Immature natural killer cell (primary cell): Measurements from ENCODE around the gene PON2. TPM values are rescaled to one million over a fixed set of nuclear protein-coding genes. Genes with fewer than 3 reads are reported as not detected.
A peak's percentile ranks its signal among the peaks of the same experiment; 100 is the strongest.

ENCODE experiments used
- DNase-seq, 3 donors: peaks; one replicate each; pipeline ENCODE4 v3.0.0; 2022; ENCODE audit warnings: mixed read lengths in 1 of 3
- H3K27ac Mint-ChIP-seq, 6 donors: one replicate each; pipeline ENCODE4 v1.8.0; 2020; ENCODE audit warnings: mixed read lengths in 6 of 6, mild to moderate bottlenecking in 5 of 6, inconsistent platforms in 4 of 6, moderate library complexity in 3 of 6
- H3K27me3 Mint-ChIP-seq, 3 donors: one replicate each; pipeline ENCODE4 v1.8.0; 2020 to 2021; ENCODE audit warnings: low read depth in 3 of 3, mild to moderate bottlenecking in 3 of 3, mixed read lengths in 3 of 3, moderate library complexity in 3 of 3, inconsistent platforms in 1 of 3
- H3K36me3 Mint-ChIP-seq, 3 donors: one replicate each; pipeline ENCODE4 v1.8.0; 2020; ENCODE audit warnings: mixed read lengths in 3 of 3, inconsistent platforms in 2 of 3, mild to moderate bottlenecking in 2 of 3
- H3K4me1 Mint-ChIP-seq, 2 donors: one replicate each; pipeline ENCODE4 v1.8.0; 2020; ENCODE audit warnings: inconsistent platforms in 2 of 2, mild to moderate bottlenecking in 2 of 2, mixed read lengths in 2 of 2, moderate library complexity in 1 of 2
- H3K4me3 Mint-ChIP-seq, 5 donors: one replicate each; pipeline ENCODE4 v1.8.0; 2020; ENCODE audit warnings: mild to moderate bottlenecking in 5 of 5, mixed read lengths in 5 of 5, inconsistent platforms in 3 of 5, moderate library complexity in 3 of 5
- H3K9me3 Mint-ChIP-seq, 6 donors: one replicate each; pipeline ENCODE4 v1.8.0; 2020; ENCODE audit warnings: mild to moderate bottlenecking in 6 of 6, mixed read lengths in 6 of 6, inconsistent platforms in 4 of 6, moderate library complexity in 3 of 6
- polyA plus RNA-seq, 3 donors: library from polyadenylated mRNA; unstranded; fragments of 300-500 nt; fragmentation: Illumina TruSeq; gene quantifications; one replicate each; pipeline ENCODE4 v1.2.3, GENCODE V29; 2021

PON2 gene
- polyA plus RNA-seq, result 10 to 100 TPM; 11.5 to 32.3 (median 19.1) TPM

DNA sequence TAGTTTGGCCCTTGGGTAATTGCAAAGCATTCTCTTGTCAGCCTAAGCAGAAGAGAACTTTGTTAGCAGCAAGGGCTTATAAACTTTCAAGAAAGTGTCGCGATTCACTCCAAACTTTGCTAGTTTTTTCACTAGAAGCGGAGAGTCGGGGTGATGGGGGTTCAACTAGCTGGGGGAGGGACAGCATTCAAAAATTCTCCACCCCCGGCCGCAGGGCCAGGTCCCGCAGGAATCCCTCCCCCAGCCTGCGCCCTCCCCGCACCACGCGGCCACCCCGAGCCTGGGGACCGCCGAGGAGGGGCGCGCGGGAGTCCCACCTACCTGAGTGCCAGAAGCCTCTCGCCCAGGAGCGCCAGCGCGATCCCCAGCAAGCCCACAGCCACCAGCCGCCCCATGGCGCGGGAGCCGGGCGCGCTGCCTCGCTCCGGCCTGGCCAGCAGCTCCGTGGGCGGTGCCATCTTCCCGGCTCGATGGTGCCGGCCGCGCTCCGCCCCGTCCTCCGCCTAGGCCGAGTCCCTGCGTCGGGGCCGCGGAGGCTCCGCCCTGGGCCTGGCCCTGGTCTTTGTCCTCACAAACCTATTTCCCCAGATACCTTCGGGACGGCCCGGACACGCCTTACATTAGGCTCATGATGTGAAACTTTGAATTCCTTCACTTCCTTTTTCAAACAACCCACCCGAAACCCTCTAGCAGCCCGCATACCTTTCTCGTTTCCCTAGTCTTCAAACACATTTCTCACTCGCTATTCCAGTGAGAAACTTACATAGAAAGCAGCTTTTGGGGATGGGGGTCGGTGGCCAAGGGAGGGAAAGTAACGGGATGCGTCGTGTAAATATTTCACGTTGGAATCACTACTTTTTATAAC is at the start of gene PON2:
TSS of gene PON2 (minus strand) at position 472 of the 865 bp plus-strand sequence. CDS start at position 395, 77 bp downstream.
- Mint-ChIP-seq H3K27me3 (peaks cover 0 to 5% (median 1%) of the 10 kb centered on the region in 3 donors), H3K4me3 (peak within 1 kb of the TSS; percentile 88 to 95 (median 90)), H3K27ac (peak within 1 kb of the TSS; percentile 80 to 93 (median 86)), H3K36me3 (peaks cover 0 to 4% (median 0%) of the 10 kb centered on the region in 3 donors), H3K9me3 (no peaks in the 10 kb centered on the region), H3K4me1 (peaks cover 19 to 28% of the 10 kb centered on the region in 2 donors)
- DNase-seq, result peak; percentile 60 to 64 (median 61)

GRCh38 chr7:95482424-95482823 is 47.6 kb upstream of the PON2 start:
- peaks cover 0 to 4% (median 0%) of the 10 kb centered on the region in 3 donors for H3K27me3 Mint-ChIP-seq
- H3K4me1 Mint-ChIP-seq, result peaks cover 0 to 1% of the 10 kb centered on the region in 2 donors
- H3K4me3 Mint-ChIP-seq, result no peak overlapping the region
- no peak for DNase-seq
- no peak overlapping the region for H3K27ac Mint-ChIP-seq
- H3K9me3 Mint-ChIP-seq, result no peaks in the 10 kb centered on the region
- no peaks in the 10 kb centered on the region for H3K36me3 Mint-ChIP-seq

DNA sequence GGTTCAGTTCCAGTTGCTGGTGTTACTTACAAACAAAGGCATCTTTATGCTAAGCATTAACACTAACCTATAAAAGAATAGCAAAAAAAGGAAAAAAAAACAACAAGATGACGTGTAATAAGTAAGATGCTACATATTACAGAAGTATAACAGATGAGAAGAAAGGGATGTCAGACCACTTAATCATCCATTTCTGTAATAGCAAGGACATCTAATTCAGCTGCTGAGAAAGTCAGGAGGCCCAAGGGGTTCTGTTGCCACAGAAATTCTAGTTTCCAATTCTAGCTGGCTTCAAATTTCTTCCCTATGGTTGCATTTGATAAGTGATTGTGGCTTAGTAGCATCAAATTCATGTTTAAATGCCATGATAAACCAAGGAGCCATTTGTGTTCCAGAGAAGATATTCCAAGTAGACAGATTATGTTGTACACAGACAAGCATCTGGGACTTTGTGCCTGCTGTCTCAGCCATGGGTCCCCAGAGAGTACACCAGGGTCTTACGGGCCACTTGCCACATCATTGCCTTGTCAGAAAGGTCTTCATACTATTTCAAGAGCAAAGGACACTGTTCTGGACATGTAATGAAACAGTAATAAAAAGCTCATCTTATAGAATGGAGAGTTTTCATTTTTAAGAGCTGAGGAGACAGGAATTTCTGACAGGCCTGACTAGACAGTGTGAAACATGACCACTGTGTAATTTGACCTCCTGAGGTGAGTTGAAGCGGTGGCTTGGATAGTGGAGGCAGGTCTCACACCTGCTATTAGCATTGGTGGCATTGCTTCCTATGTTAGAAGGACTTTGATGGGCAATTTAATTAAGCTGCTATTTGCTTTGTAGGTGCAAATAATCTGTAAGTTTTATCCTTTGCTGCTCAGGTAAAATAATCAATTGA is 46.7 kb upstream of the PON2 start:
- H3K9me3 Mint-ChIP-seq, result no peaks in the 10 kb centered on the region
- no peaks in the 10 kb centered on the region for H3K36me3 Mint-ChIP-seq
- peaks cover 5 to 10% of the 10 kb centered on the region in 2 donors for H3K4me1 Mint-ChIP-seq
- no peak overlapping the region for H3K27ac Mint-ChIP-seq
- peaks cover 0 to 4% (median 0%) of the 10 kb centered on the region in 3 donors for H3K27me3 Mint-ChIP-seq
- DNase-seq, result no peak
- no peak overlapping the region for H3K4me3 Mint-ChIP-seq

DNA sequence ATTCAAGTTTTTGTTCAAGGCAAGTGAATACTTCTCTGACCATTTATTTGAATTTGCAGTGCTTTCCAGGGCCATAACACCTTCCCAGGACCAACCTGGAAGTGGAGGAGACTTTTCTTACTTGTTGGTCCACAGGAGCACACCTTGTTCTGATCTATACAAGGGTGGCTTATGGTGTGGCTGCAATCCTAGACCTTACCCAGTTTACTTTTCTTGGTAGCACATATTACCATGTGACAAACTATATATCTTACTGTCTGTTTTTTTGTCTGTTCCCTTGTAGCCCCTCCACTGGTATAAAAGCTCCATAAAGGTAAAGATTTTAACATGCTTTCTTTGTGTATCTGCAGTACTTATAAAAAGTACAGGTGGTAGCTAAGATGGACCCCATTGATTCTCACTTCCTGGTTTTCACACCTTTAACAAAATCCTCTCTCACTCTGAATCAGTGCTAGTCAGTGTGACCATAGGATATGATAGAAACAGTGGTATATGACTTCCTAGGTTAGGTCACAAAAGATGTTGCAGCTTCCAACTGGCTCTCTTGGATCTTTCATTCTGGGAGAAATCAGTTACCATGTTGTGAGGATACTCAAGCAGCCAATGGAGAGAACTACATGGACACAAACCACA is 45.3 kb upstream of the PON2 start:
- Mint-ChIP-seq H3K4me1 (peaks cover 8 to 18% of the 10 kb centered on the region in 2 donors), H3K27me3 (peaks cover 0 to 2% (median 0%) of the 10 kb centered on the region in 3 donors), H3K9me3 (no peaks in the 10 kb centered on the region), H3K4me3 (no peak overlapping the region), H3K27ac (no peak overlapping the region), H3K36me3 (no peaks in the 10 kb centered on the region)
- DNase-seq, result no peak

DNA sequence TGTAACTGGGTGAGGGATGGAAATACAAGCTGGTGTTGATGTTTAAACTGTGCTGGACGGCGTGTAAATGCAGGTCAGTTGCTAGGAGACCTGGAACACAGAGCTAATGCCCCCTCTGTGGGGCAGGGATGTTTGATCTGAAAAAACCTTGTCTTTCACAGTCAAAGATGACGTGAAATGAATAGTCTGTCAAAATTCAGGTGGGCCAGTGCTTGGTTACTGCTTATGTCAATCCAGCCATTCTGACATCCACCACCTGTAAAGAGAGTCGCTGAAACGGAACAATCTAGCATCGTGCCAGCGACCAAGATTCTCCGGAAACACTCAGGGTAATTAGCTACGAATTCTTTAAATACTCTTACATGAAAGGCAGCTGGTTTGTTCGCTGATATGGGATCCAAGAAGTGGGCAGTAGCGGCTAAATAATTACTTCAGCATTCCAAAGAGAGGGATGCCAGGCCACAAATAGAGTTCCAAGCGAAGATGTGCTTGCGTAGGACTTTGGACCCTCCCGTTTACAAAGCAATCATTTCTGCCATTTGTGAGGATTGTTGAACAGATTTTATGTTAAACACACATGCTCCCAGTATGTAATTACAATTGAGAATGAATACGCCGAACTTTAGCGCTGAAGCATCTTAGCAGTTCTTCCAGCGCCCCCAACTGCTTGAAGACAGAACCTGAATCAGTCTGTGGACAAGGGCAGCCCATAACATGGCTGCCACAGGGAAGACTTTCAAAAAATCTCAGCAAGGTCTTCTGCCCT is 43.6 kb upstream of the PON2 start:
- H3K4me1 Mint-ChIP-seq, result peaks cover 8 to 18% of the 10 kb centered on the region in 2 donors
- H3K27ac Mint-ChIP-seq, result no peak overlapping the region
- no peak for DNase-seq
- no peaks in the 10 kb centered on the region for H3K36me3 Mint-ChIP-seq
- peaks cover 0 to 2% (median 0%) of the 10 kb centered on the region in 3 donors for H3K27me3 Mint-ChIP-seq
- H3K4me3 Mint-ChIP-seq, result no peak overlapping the region
- no peaks in the 10 kb centered on the region for H3K9me3 Mint-ChIP-seq

DNA sequence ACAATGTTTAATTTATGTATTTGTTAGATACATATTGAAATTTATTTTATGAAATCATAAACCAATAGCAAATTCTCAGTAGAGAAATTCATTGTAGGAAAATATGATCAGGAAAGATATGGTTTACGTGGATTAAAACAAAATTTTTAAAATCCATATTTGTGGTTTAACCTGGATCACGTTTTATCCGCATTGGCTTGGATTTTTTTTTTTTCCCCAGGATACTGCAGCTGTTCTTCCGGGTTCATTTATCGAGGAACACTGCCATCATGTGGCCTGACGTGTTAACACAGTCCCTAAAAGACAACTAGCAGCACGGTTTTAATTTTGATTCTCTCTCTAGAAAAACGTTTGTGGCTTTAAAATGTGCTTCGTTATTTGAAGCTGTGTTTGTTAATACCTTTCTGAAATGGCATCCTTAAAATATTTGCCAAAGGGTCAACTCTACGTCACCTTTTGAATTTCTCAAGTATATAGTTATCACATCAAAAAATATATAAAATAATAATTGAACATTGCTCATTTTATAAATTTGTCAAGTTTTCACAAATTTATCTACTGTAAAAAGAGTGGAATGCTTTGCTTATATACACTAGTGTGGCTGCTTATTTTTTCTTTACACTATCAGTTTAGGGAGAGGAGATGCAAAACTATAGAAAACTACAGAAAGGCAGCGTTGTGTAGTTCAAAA is 42.2 kb upstream of the PON2 start:
- peak; percentile 51 to 65 (median 60) for DNase-seq
- H3K27me3 Mint-ChIP-seq, result no peaks in the 10 kb centered on the region
- H3K36me3 Mint-ChIP-seq, result no peaks in the 10 kb centered on the region
- no peaks in the 10 kb centered on the region for H3K9me3 Mint-ChIP-seq
- H3K4me3 Mint-ChIP-seq, result peak overlapping the region; percentile 46 to 78 (median 72)
- H3K4me1 Mint-ChIP-seq, result peaks cover 8 to 23% of the 10 kb centered on the region in 2 donors
- peak overlapping the region in 4 of 6 donors; percentile 25 to 84 (median 71) for H3K27ac Mint-ChIP-seq

GRCh38 chr7:95476072-95476847 is 41.4 kb upstream of the PON2 start:
- peak overlapping the region in 3 of 5 donors; percentile 72 to 78 (median 73) for H3K4me3 Mint-ChIP-seq
- H3K36me3 Mint-ChIP-seq, result no peaks in the 10 kb centered on the region

DNA sequence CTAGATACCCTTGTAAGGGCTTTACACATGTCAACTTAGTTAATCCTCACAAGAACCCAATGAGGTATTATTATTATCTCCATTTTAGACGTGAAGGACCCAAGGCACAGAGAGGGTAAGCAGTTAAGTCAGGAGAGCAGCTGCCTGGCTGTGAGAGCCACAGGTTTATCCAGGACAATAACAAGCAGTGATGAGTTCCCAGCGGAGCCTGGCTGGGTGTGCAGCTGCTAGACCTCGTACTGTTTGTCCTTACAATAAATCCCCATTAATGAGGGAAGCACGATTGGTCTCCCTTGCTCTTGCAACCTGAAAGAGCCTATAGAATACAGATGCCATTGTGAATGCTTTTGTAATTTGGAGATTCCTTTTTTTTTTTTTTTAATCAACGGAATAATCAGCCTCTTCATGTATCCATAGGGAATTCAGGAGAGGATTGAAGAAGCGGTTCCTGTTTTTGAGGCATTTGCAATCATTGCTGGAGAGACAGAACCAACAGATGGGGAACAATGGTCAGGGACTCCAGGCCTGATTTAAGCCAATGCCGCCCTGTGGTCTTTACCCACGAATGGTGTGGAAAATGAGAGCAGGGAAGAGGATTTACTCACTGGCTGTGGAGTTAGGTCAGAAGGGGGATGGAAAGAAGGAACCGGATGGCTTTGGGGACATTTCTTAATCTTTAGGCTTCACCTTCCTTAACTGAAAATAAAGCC is 38.6 kb upstream of the PON2 start:
- no peaks in the 10 kb centered on the region for H3K27me3 Mint-ChIP-seq
- no peak for DNase-seq
- H3K9me3 Mint-ChIP-seq, result no peaks in the 10 kb centered on the region
- H3K4me1 Mint-ChIP-seq, result peaks cover 17 to 42% of the 10 kb centered on the region in 2 donors
- no peak overlapping the region for H3K27ac Mint-ChIP-seq
- H3K36me3 Mint-ChIP-seq, result no peaks in the 10 kb centered on the region
- H3K4me3 Mint-ChIP-seq, result no peak overlapping the region

More at GRCh38 chr7:95476072-95476847, 41.4 kb upstream of the PON2 start:
- Mint-ChIP-seq H3K4me1 (peaks cover 8 to 27% of the 10 kb centered on the region in 2 donors), H3K27me3 (no peaks in the 10 kb centered on the region), H3K9me3 (no peaks in the 10 kb centered on the region), H3K27ac (peak overlapping the region in 5 of 6 donors; percentile 59 to 84 (median 69))
- DNase-seq, result peak in 2 of 3 donors; percentile 6

GRCh38 chr7:95472581-95473161 is 37.8 kb upstream of the PON2 start:
- Mint-ChIP-seq H3K4me1 (peaks cover 17 to 42% of the 10 kb centered on the region in 2 donors), H3K9me3 (no peaks in the 10 kb centered on the region), H3K27me3 (no peaks in the 10 kb centered on the region), H3K36me3 (no peaks in the 10 kb centered on the region), H3K4me3 (no peak overlapping the region), H3K27ac (no peak overlapping the region)
- DNase-seq, result no peak

DNA sequence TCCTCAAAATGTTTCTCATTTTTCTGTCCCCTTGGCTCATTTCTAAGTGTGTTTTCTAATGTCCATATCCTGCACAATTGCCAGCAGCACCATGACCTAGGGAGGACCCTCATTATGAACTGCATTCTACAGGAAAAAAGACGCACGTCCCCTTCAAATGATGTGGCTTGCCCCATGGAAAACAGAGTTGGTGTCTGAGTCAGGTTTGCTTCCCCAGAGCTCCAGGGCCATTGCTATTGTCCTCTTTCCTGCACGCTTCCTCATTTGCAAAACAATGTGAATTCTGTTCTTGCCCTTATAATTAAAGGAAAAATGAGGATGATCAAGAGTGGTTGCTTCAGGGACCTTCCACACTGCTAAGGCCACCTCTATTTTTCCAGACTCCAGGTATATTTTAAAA is 36.2 kb upstream of the PON2 start:
- Mint-ChIP-seq H3K4me3 (no peak overlapping the region), H3K4me1 (peaks cover 9 to 27% of the 10 kb centered on the region in 2 donors)

GRCh38 chr7:95470452-95470851 is 35.6 kb upstream of the PON2 start:
- Mint-ChIP-seq H3K4me1 (peaks cover 9 to 24% of the 10 kb centered on the region in 2 donors), H3K9me3 (no peaks in the 10 kb centered on the region), H3K27ac (peak overlapping the region in 2 of 6 donors; percentile 54 to 78), H3K36me3 (no peaks in the 10 kb centered on the region), H3K27me3 (no peaks in the 10 kb centered on the region), H3K4me3 (peak overlapping the region in 1 of 5 donors; percentile 8)
- peak in 1 of 3 donors; percentile 13 for DNase-seq

More for the DNA sequence above, 36.2 kb upstream of the PON2 start:
- no peak for DNase-seq
- Mint-ChIP-seq H3K27ac (peak overlapping the region in 3 of 6 donors; percentile 22 to 78 (median 64)), H3K27me3 (no peaks in the 10 kb centered on the region), H3K9me3 (no peaks in the 10 kb centered on the region), H3K36me3 (no peaks in the 10 kb centered on the region)
